Calu3 (cell line): ENCODE results near the gene NOP53. TPM values are rescaled to one million over a fixed set of nuclear protein-coding genes. Genes with fewer than 3 reads are reported as not detected.

Source experiments
- BruUV-seq: library from RNA; stranded (reverse); fragments of 400-500 nt; replicated peaks from 2 replicates; lab custom pipeline; 2021; lab: Mats Ljungman, UMichigan
- CTCF ChIA-PET: fragments of 300-600 bp; sonication (Branson Sonifier 250); formaldehyde crosslinking; loops from one replicate; lab custom pipeline; 2022; ENCODE audit warnings: antibody characterized with exemption; lab: Charles Lee
- DNase-seq: peaks from one replicate; pipeline ENCODE4 v3.0.0; 2022
- H3K27ac Mint-ChIP-seq: one replicate; pipeline ENCODE4 v1.8.0; 2022; ENCODE audit warnings: mixed read lengths; ENCODE audit not compliant: unreplicated experiment
- H3K27me3 Mint-ChIP-seq: one replicate; pipeline ENCODE4 v1.8.0; 2022; ENCODE audit warnings: mixed read lengths; ENCODE audit not compliant: unreplicated experiment
- H3K36me3 Mint-ChIP-seq: one replicate; pipeline ENCODE4 v1.8.0; 2022; ENCODE audit warnings: mild to moderate bottlenecking, moderate library complexity, mixed read lengths; ENCODE audit not compliant: insufficient read depth, unreplicated experiment
- H3K4me1 Mint-ChIP-seq: one replicate; pipeline ENCODE4 v1.8.0; 2022; ENCODE audit warnings: mild to moderate bottlenecking, low read depth, mixed read lengths; ENCODE audit not compliant: unreplicated experiment
- H3K4me3 Mint-ChIP-seq: one replicate; pipeline ENCODE4 v1.8.0; 2022; ENCODE audit warnings: mild to moderate bottlenecking, low read depth, moderate library complexity, mixed read lengths; ENCODE audit not compliant: unreplicated experiment
- H3K9me3 Mint-ChIP-seq: one replicate; pipeline ENCODE4 v1.8.0; 2022; ENCODE audit warnings: low read depth, mixed read lengths; ENCODE audit not compliant: unreplicated experiment
- intact Hi-C: fragments of 100-400 bp; cut with micrococcal nuclease; formaldehyde crosslinking; loops from one replicate; pipeline ENCODE4 v1.10.0; 2022; ENCODE audit not compliant: unreplicated experiment
- total RNA-seq: library from RNA; stranded (reverse); gene quantifications from 2 replicates; pipeline ENCODE4 v1.2.3, GENCODE V29; 2022
- TF ChIP-seq, protein P1 (sequence below): fragments of 200-600 bp; IDR thresholded peaks from one replicate; pipeline ENCODE4 v1.8.0; 2022; ENCODE audit warnings: antibody characterized with exemption; ENCODE audit not compliant: unreplicated experiment

NOP53 gene
- total RNA-seq, 1 experiment from 2014 or later = 222 TPM

DNA sequence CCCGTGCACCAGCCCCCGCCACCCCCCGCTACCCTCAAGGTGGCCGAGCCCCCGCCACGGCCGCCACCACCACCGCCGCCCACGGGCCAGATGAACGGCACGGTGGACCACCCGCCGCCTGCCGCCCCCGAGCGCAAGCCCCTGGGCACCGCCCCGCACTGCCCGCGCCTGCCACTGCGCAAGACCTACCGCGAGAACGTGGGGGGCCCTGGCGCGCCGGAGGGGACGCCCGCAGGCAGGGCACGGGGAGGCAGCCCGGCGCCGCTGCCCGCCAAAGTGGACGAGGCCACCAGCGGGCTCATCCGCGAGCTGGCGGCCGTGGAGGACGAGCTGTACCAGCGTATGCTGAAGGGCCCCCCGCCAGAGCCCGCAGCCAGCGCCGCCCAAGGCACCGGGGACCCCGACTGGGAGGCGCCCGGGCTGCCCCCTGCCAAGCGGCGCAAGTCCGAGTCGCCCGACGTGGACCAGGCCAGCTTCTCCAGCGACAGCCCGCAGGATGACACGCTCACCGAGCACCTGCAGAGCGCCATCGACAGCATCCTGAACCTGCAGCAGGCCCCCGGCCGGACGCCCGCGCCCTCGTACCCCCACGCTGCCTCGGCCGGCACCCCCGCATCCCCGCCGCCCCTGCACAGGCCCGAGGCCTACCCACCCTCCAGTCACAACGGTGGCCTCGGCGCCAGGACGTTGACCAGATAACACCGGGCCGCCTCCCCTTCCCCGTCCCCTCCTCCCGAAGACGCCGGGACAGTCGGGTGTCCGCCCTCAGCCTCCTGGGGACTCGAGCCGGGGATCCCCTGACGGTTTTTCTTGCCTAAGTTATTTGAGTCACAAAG lies 43.4 kb upstream of the NOP53 start:
- BruUV-seq = no TSS peak
- intact Hi-C loops = no loop called here
- CTCF ChIA-PET = interaction anchor here (1.1 kb wide), 1 partner anchor 274 kb away, joined by 3 read pairs; no protein-coding TSS in a partner anchor
- H3K9me3 Mint-ChIP-seq = no peaks in the 10 kb centered on the region
- H3K36me3 Mint-ChIP-seq = peaks cover 37% of the 10 kb centered on the region
- no peak overlapping the region for H3K4me3 Mint-ChIP-seq
- no peak for DNase-seq
- H3K27me3 Mint-ChIP-seq = no peaks in the 10 kb centered on the region
- no peak overlapping the region for H3K27ac Mint-ChIP-seq
- no peaks in the 10 kb centered on the region for H3K4me1 Mint-ChIP-seq
- TF ChIP-seq, protein P1, sequence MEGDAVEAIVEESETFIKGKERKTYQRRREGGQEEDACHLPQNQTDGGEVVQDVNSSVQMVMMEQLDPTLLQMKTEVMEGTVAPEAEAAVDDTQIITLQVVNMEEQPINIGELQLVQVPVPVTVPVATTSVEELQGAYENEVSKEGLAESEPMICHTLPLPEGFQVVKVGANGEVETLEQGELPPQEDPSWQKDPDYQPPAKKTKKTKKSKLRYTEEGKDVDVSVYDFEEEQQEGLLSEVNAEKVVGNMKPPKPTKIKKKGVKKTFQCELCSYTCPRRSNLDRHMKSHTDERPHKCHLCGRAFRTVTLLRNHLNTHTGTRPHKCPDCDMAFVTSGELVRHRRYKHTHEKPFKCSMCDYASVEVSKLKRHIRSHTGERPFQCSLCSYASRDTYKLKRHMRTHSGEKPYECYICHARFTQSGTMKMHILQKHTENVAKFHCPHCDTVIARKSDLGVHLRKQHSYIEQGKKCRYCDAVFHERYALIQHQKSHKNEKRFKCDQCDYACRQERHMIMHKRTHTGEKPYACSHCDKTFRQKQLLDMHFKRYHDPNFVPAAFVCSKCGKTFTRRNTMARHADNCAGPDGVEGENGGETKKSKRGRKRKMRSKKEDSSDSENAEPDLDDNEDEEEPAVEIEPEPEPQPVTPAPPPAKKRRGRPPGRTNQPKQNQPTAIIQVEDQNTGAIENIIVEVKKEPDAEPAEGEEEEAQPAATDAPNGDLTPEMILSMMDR = no peak

DNA sequence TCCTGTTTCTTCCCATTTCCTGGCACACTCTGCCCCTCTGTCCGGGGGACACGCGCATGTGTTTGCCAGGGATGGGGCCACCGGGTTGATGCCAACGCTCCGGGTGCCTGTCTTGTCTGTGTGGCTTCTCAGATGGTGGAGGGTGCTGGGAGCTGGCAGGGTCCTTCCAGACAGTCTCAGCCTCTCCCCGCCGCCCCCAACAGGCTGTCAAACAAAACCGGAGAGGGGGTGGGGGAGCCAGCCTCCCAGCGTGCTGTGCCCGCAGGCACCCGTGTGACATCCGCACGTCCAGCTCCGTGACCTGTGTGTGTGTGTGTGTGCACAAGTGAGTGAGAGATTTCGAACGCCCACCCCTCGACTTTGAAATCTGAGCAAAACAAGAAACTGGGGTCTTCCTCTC lies 42.7 kb upstream of the NOP53 start:
- Mint-ChIP-seq H3K27ac (no peak overlapping the region), H3K9me3 (no peaks in the 10 kb centered on the region), H3K4me3 (no peak overlapping the region), H3K4me1 (no peaks in the 10 kb centered on the region), H3K27me3 (no peaks in the 10 kb centered on the region), H3K36me3 (peaks cover 44% of the 10 kb centered on the region)
- TSS peak; percentile 68 for BruUV-seq
- CTCF ChIA-PET = no interaction called here
- TF ChIP-seq, protein P1 = no peak
- intact Hi-C loops = no loop called here
- no peak for DNase-seq

DNA sequence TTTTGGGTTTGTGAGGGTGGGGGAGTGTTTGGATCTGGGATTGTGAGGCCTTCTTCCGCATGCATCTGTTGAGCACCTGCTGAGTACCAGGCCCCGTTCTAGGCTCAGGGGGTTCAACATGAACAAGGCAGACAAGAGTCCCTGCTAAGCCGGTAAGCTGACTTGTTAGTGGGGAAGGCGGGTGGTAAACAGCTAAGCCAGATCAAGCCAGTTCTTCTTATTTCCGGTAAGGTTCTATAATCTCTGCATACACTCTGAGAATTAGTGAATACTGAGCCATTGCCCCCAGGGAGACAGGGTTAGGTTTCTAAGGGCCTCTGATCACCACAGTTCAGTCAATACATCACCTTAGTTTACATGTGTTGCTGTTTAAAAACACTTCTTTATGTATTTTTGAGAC lies 42.0 kb upstream of the NOP53 start:
- Mint-ChIP-seq H3K36me3 (peaks cover 40% of the 10 kb centered on the region), H3K27ac (no peak overlapping the region)
- CTCF ChIA-PET = interaction anchor here (0.5 kb wide), 1 partner anchor 177 kb away, joined by 5 read pairs; no protein-coding TSS in a partner anchor

DNA sequence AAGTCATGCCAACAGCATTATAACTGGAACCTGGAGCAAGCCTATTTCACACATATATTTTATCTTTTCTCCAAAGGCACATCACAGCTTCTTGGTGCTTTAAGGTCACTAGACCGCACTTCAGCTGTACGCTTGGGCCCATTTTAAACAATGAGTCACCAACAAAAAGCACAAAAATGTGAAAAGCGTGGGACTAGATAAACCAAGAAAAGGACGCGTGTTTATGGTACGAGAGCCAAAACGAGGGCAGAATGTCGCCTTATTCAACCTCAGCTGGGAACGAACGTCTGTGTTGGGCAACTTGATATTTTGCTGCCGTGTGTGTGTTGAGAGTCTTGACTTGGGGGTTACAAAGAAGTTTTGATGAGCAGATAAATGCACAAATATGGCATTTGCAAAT lies 41.3 kb upstream of the NOP53 start:
- H3K9me3 Mint-ChIP-seq = no peaks in the 10 kb centered on the region
- H3K36me3 Mint-ChIP-seq = peaks cover 32% of the 10 kb centered on the region
- TF ChIP-seq, protein P1 = no peak
- CTCF ChIA-PET = interaction anchor here (0.5 kb wide), 1 partner anchor 178 kb away, joined by 5 read pairs; no protein-coding TSS in a partner anchor
- no peak for DNase-seq
- H3K4me1 Mint-ChIP-seq = no peaks in the 10 kb centered on the region
- intact Hi-C loops = no loop called here
- no peak overlapping the region for H3K4me3 Mint-ChIP-seq
- no peaks in the 10 kb centered on the region for H3K27me3 Mint-ChIP-seq
- no TSS peak for BruUV-seq
- no peak overlapping the region for H3K27ac Mint-ChIP-seq

More for the DNA sequence above, 42.0 kb upstream of the NOP53 start:
- Mint-ChIP-seq H3K4me3 (no peak overlapping the region), H3K4me1 (no peaks in the 10 kb centered on the region), H3K27me3 (no peaks in the 10 kb centered on the region), H3K9me3 (no peaks in the 10 kb centered on the region)
- intact Hi-C loops = no loop called here
- BruUV-seq = no TSS peak
- DNase-seq = no peak
- TF ChIP-seq, protein P1 = no peak
